Keratinocyte (primary cell): ENCODE results near the gene MORF4L2. TPM values are rescaled to one million over a fixed set of nuclear protein-coding genes. Genes with fewer than 3 reads are reported as not detected.

Experiments
- DNase-seq: peaks from one replicate; pipeline ENCODE4 v3.0.0-alpha.2; 2011; ENCODE audit warnings: low read depth, missing footprints, low spot score
- FAIRE-seq: peaks from 2 replicates; lab custom pipeline; 2011; peaks lifted over from hg19 to GRCh38; lab: Jason Lieb, UNC
- H2AFZ ChIP-seq: 2 replicates; pipeline ENCODE4 v1.6.0; 2012; ENCODE audit warnings: low read length, control low read depth, inconsistent platforms; ENCODE audit not compliant: control insufficient read depth
- H3K27ac ChIP-seq: 2 replicates; pipeline ENCODE4 v1.5.1; 2011; ENCODE audit warnings: low read length; ENCODE audit not compliant: control insufficient read depth, insufficient read depth
- H3K27me3 ChIP-seq: 3 replicates; pipeline ENCODE4 v1.6.0; 2011; ENCODE audit warnings: low read length; ENCODE audit not compliant: control insufficient read depth, insufficient read depth; ENCODE audit errors: extremely low read depth
- H3K36me3 ChIP-seq, 2 experiments: 2 replicates in 1 of 2; 3 replicates in 1 of 2; pipeline ENCODE4 v1.5.1; 2011; ENCODE audit warnings: low read length in 2 of 2, mild to moderate bottlenecking in 1 of 2; ENCODE audit not compliant: control insufficient read depth in 2 of 2, insufficient read depth in 2 of 2; ENCODE audit errors: extremely low read depth in 1 of 2
- H3K4me1 ChIP-seq: 3 replicates; pipeline ENCODE4 v1.5.1; 2011; ENCODE audit warnings: low read length; ENCODE audit not compliant: control insufficient read depth, insufficient read depth; ENCODE audit errors: extremely low read depth
- H3K4me2 ChIP-seq: 3 replicates; pipeline ENCODE4 v1.6.0; 2011; ENCODE audit warnings: low read depth, low read length; ENCODE audit not compliant: control insufficient read depth, insufficient read depth; ENCODE audit errors: extremely low read depth
- H3K4me3 ChIP-seq, 3 experiments: fragments of 200-600 bp in 1 of 3; sonication (generic) in 1 of 3; 2 replicates in 2 of 3; 3 replicates in 1 of 3; pipeline ENCODE4 v1.5.1; 2011 to 2016; ENCODE audit warnings: low read length in 3 of 3, mild to moderate bottlenecking in 3 of 3, control low read depth in 2 of 3, inconsistent platforms in 1 of 3, low read depth in 1 of 3, mixed read lengths in 1 of 3, mixed run types in 1 of 3, moderate library complexity in 1 of 3; ENCODE audit not compliant: control insufficient read depth in 2 of 3, insufficient read depth in 2 of 3; ENCODE audit errors: extremely low read depth in 1 of 3
- H3K79me2 ChIP-seq: 2 replicates; pipeline ENCODE4 v1.6.0; 2012; ENCODE audit warnings: low read length; ENCODE audit not compliant: control insufficient read depth, insufficient read depth
- H3K9ac ChIP-seq: 3 replicates; pipeline ENCODE4 v1.6.0; 2011; ENCODE audit warnings: low read length; ENCODE audit not compliant: control insufficient read depth, insufficient read depth; ENCODE audit errors: extremely low read depth
- H3K9me1 ChIP-seq: 3 replicates; pipeline ENCODE4 v1.6.0; 2011; ENCODE audit warnings: low read length; ENCODE audit not compliant: control insufficient read depth, insufficient read depth; ENCODE audit errors: extremely low read depth
- H3K9me3 ChIP-seq: 2 replicates; pipeline ENCODE4 v1.5.1; 2012; ENCODE audit warnings: low read depth, low read length; ENCODE audit not compliant: control insufficient read depth
- H4K20me1 ChIP-seq: 3 replicates; pipeline ENCODE4 v1.6.0; 2011; ENCODE audit warnings: low read length; ENCODE audit not compliant: control insufficient read depth, insufficient read depth; ENCODE audit errors: extremely low read depth
- EZH2 ChIP-seq: IDR thresholded peaks from one replicate; pipeline ENCODE4 v1.6.1; 2012; ENCODE audit warnings: inconsistent platforms, mild to moderate bottlenecking, low read length, moderate library complexity
- dilution Hi-C: fragments of 300-500 bp; cut with MboI; formaldehyde crosslinking; loops from one replicate; pipeline ENCODE4 v1.7.0; 2020; ENCODE audit warnings: low sequenced_read_pairs; ENCODE audit not compliant: extremely low pct_ligation_motif_present
- polyA plus RNA-seq, 5 experiments: library from polyadenylated mRNA; depleted of rRNA in 3 of 5; stranded (reverse) in 3 of 5; stranded (forward) in 1 of 5; unstranded in 1 of 5; fragments of >200 nt; gene quantifications; 1 replicate in 1 of 5; 2 replicates in 3 of 5; 3 replicates in 1 of 5; pipeline versions ENCODE4 v1.2.1 to v1.2.3, GENCODE V29; 2011 to 2012; ENCODE audit warnings: missing spikeins in 2 of 5, low read depth in 1 of 5, low replicate concordance in 1 of 5
- TF ChIP-seq, protein P1 (sequence below), 3 experiments: IDR thresholded peaks in 1 of 3; conservative IDR thresholded peaks in 1 of 3; optimal IDR thresholded peaks in 1 of 3; 2 replicates in 2 of 3; 3 replicates in 1 of 3; pipeline versions ENCODE3 to v1.5.1; 2011; ENCODE audit warnings: low read length in 3 of 3, mild to moderate bottlenecking in 3 of 3, moderate library complexity in 2 of 3, control low read depth in 1 of 3, inconsistent platforms in 1 of 3; ENCODE audit not compliant: insufficient read depth in 2 of 3; ENCODE audit errors: extremely low read depth in 1 of 3

MORF4L2 gene
- polyA plus RNA-seq, 1 donor (not counting 4 experiments of a cell fraction or from before 2014, with no cell fraction given): 648 TPM

DNA sequence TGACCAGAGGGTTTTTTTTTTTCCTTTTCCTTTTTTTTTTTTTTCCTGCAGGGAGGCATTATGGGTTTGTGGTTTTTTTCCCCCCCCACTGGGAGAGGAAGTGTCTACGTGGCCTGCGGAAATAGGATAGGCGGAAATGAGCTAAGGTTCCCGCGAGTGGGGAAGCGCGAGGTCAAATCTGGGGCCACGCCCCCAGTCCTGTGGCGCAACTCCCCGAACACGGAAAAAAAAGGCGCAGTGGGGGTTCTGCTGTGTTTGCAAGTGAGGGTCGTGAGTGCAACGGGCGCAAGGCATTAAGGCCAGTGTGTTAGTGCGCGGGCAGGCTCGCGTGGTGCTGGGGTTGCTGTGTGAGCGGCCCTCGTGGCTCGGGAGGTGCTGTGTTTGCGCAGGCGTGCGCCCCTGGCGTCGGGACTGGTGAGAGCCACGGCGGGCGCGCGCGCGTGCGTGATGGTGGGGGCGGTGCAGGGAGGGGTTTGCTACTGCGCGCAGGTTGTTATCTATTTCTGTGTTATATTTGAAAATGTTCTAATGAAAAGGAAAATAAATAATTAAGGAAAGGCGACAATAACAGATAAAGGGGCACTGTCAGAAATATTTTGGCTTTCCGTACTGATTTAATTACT lies 685 bp upstream of the MORF4L2 start:
- H3K4me2 ChIP-seq: peak overlapping the region; percentile 62
- H2AFZ ChIP-seq: peak overlapping the region; percentile 70
- H3K27me3 ChIP-seq: no peaks in the 10 kb centered on the region
- peak overlapping the region; percentile 47 to 77 (median 76) for H3K4me3 ChIP-seq
- peaks cover 27% of the 10 kb centered on the region for H3K79me2 ChIP-seq
- FAIRE-seq: no peak
- H3K4me1 ChIP-seq: no peaks in the 10 kb centered on the region
- H4K20me1 ChIP-seq: peaks cover 3% of the 10 kb centered on the region
- peak overlapping the region; percentile 95 for H3K27ac ChIP-seq
- TF ChIP-seq EZH2: no peak
- TF ChIP-seq, protein P1, sequence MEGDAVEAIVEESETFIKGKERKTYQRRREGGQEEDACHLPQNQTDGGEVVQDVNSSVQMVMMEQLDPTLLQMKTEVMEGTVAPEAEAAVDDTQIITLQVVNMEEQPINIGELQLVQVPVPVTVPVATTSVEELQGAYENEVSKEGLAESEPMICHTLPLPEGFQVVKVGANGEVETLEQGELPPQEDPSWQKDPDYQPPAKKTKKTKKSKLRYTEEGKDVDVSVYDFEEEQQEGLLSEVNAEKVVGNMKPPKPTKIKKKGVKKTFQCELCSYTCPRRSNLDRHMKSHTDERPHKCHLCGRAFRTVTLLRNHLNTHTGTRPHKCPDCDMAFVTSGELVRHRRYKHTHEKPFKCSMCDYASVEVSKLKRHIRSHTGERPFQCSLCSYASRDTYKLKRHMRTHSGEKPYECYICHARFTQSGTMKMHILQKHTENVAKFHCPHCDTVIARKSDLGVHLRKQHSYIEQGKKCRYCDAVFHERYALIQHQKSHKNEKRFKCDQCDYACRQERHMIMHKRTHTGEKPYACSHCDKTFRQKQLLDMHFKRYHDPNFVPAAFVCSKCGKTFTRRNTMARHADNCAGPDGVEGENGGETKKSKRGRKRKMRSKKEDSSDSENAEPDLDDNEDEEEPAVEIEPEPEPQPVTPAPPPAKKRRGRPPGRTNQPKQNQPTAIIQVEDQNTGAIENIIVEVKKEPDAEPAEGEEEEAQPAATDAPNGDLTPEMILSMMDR (optimal IDR thresholded peaks at IDR 0.05 in 1 of 3, IDR thresholded peaks at IDR 0.05 in 1 of 3, conservative IDR thresholded peaks at IDR 0.05 in 1 of 3; ENCODE audit: extremely low read depth in 1 of 3, insufficient read depth in 2 of 3, low read length in 3 of 3): peak; percentile 16 to 54 (median 51)
- no peaks in the 10 kb centered on the region for H3K9me1 ChIP-seq
- no peaks in the 10 kb centered on the region for H3K9me3 ChIP-seq
- H3K9ac ChIP-seq: peak overlapping the region; percentile 89
- peaks cover 2 to 10% of the 10 kb centered on the region in 2 experiments for H3K36me3 ChIP-seq
- no peak for DNase-seq
- dilution Hi-C loops: no loop called here

DNA sequence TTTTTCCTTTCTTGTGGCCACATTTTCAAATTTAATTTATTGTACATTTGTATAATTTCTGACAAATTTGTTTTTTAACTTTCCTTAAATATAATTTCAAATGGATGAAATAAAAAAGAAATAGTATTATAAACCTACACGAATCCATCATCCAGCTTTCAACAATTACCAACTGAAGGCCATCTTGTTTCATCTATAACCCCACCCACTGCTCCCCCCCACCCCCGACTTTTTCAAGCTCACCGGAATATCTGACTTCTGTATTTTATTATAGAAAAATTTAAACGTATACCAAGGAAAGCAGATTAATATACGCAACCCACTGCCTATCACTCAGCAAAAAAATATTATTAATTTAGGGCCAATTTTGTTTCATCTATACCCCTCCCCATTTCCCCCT lies 1.1 kb downstream of the MORF4L2 start:
- H3K79me2 ChIP-seq: peaks cover 27% of the 10 kb centered on the region
- peaks cover 3% of the 10 kb centered on the region for H4K20me1 ChIP-seq
- H3K27me3 ChIP-seq: no peaks in the 10 kb centered on the region
- peaks cover 2 to 10% of the 10 kb centered on the region in 2 experiments for H3K36me3 ChIP-seq
- peak overlapping the region; percentile 48 to 87 (median 75) for H3K4me3 ChIP-seq
- H2AFZ ChIP-seq: no peak overlapping the region
- peak overlapping the region; percentile 52 for H3K4me2 ChIP-seq
- no peaks in the 10 kb centered on the region for H3K4me1 ChIP-seq
- FAIRE-seq (no peak), DNase-seq (no peak)
- H3K9ac ChIP-seq: peak overlapping the region; percentile 98
- H3K9me1 ChIP-seq: no peaks in the 10 kb centered on the region
- dilution Hi-C loops: no loop called here
- H3K27ac ChIP-seq: peak overlapping the region; percentile 99
- TF ChIP-seq, protein P1 (optimal IDR thresholded peaks at IDR 0.05 in 1 of 3, IDR thresholded peaks at IDR 0.05 in 1 of 3, conservative IDR thresholded peaks at IDR 0.05 in 1 of 3; ENCODE audit: extremely low read depth in 1 of 3, insufficient read depth in 2 of 3, low read length in 3 of 3): no peak
- TF ChIP-seq EZH2: no peak
- H3K9me3 ChIP-seq: no peaks in the 10 kb centered on the region
